Astrocyte of the cerebellum (primary cell): ENCODE results near the gene PDE2A.
A peak's percentile ranks its signal among the peaks of the same experiment; 100 is the strongest.

Source experiments
- DNase-seq: peaks from one replicate; pipeline ENCODE4 v3.0.0-alpha.2; 2011; ENCODE audit warnings: low read depth
- H3K4me3 ChIP-seq: 2 replicates; pipeline ENCODE4 v1.5.1; 2011; ENCODE audit warnings: mild to moderate bottlenecking, low read depth, low read length, moderate library complexity
- in situ Hi-C: cut with HindIII; loops from 2 replicates; pipeline ENCODE4 v1.10.0; 2017; ENCODE audit warnings: low sequenced_read_pairs
- TF ChIP-seq, protein P1 (sequence below): IDR thresholded peaks from 2 replicates; pipeline ENCODE4 v1.5.1; 2012; ENCODE audit warnings: low read length, low read depth, moderate library complexity, mild to moderate bottlenecking; ENCODE audit errors: missing control alignments

The PDE2A gene

DNA sequence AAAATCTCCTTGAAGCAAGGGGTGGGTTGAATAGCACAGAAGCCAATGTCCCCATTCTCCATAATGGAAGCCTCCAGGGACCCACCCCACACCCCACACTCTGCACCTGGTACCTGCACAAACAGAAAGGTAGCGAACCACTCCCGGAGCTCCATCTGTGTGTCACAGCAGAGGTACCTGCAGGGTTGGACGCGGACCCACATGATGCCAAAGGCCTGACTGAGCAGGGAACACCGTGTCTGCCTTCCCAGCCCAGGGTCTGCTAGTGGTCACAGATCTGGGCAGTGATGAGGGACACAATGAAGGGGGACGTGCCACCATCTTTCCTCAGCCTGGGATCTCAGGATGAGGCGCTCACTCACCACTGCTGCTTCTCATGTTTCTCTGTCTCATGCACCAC is 13.1 kb upstream of the PDE2A start:
- H3K4me3 ChIP-seq, result no peak overlapping the region
- in situ Hi-C loops, result no loop called here
- TF ChIP-seq, protein P1, sequence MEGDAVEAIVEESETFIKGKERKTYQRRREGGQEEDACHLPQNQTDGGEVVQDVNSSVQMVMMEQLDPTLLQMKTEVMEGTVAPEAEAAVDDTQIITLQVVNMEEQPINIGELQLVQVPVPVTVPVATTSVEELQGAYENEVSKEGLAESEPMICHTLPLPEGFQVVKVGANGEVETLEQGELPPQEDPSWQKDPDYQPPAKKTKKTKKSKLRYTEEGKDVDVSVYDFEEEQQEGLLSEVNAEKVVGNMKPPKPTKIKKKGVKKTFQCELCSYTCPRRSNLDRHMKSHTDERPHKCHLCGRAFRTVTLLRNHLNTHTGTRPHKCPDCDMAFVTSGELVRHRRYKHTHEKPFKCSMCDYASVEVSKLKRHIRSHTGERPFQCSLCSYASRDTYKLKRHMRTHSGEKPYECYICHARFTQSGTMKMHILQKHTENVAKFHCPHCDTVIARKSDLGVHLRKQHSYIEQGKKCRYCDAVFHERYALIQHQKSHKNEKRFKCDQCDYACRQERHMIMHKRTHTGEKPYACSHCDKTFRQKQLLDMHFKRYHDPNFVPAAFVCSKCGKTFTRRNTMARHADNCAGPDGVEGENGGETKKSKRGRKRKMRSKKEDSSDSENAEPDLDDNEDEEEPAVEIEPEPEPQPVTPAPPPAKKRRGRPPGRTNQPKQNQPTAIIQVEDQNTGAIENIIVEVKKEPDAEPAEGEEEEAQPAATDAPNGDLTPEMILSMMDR, result no peak
- no peak for DNase-seq

DNA sequence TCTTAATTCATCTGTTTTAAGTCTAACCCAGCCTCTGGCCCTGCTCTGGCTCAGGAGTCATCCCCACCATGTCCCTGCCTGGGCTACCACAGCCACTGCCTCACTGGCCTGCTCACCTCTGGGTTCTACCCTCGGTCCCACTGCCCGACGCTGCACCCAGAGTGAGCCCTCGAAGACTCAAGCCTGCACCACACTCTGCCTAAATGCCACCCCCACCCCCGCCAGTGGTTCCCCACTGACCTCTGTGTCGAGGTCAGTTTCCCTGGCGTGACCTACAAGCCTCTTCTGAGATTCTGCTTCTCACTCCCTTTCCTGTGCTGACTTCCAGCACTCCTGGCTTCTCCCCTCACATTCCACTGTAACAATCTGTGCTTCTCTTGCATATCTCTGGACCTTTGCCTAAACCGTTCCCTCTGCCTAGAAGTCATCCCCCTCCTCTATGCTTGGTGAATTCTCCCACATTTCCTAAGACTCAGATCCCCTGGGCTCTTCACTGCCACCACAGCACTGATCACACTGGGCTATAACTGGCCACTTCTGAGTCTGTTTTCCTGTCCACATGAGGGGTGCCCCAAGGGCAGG is 12.5 kb upstream of the PDE2A start:
- no peak for DNase-seq
- TF ChIP-seq, protein P1, result no peak
- in situ Hi-C loops, result no loop called here
- H3K4me3 ChIP-seq, result no peak overlapping the region

DNA sequence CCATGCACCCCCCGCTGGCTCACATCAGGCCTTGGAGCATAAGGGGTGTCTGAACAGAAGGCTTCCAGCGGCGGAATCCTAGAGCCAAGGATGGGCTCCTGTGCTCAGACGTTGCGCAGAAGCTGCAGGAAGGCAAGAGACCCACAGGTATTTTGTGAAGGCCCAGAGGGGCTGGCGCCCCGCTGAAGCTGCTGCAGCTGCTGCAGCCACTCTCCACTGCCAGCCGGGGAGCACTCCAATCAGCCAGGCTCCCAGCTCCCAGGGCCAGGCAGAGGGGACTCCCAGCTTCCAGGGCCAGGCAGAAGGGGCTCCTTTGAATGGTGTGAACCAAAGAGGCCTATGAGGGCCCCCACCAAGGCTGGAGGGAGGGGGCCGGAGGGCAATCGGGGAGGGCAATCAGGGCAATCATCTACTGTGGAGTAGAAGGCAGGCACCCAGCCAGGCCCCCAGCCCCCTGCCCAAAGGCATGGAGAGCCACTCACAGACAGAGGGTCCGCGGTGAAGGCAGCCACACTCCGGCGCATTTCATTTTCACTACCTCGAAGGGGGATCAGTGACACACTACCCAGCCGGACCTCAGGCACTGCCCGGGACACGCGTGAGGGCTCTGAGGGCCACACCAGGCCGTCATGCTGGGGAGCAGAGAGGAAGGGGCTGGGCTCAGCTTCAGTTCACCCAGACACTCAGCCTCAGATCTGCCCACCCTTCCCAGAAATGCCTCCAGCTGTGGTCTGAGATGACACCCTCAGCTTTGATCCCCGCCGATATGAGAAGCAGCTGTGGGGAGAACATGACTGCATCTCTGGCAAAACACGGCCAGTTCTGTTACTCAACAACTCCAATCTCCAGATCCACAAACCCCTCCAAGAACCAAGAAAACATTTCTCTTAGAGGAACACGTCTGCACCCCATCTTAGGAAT is 11.6 kb upstream of the PDE2A start:
- no peak for DNase-seq
- TF ChIP-seq, protein P1, result no peak
- H3K4me3 ChIP-seq, result no peak overlapping the region
- in situ Hi-C loops, result no loop called here

DNA sequence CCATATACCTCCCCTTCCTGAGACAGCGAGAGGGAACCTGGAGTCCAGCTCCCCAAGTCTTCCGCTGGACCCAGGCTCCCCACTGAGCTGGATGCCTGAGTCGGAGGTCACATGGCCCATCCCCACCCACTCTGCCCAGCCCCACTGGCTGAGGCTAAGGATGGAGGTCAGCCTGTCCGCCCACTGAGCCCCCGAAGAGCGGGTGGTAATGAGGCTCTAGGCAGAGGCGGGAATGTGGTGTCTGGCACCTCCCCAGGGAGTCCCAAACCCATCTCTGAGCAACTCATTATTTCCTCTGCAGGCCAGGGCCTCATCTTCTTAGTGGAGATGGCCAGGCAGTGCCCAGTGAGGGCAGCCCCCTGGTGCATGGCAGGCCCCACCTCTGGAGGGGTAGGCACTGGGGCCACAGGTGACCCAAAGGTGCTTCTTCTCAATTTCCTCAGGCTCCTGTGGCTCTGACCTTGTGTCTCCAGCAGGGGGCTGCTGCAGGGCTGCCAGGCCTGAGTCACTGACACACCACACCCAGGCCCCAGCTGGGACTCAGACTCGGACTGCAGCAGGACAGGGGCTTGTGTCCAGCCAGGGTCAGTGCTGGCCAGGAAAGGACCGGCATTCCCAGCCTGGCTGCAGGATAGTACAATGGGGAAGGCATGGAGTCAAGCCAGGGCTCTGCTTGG is 10.2 kb upstream of the PDE2A start:
- no peak for DNase-seq
- TF ChIP-seq, protein P1, result peak; percentile 69
- no peak overlapping the region for H3K4me3 ChIP-seq
- in situ Hi-C loops, result no loop called here

DNA sequence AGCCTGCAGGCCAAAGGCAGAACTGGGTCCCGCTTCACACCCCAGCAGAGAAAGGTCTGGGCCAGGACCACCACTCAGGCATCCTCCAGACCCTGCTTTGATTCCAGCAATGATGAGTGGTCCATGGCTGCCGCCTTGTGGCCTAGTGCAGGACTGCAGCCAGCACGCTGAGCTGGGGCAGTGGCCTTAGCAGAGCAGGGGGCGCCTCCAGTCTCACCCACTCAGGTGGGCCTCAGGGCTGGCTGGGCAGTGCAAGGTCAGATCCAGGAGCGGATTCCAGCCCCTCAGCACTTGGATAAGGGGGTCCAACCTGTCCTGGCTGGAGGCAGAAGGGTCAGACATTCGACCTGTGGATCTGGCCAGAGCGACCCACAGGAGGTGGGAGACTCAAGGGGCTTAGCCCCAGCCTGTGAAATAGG is 9.6 kb upstream of the PDE2A start:
- H3K4me3 ChIP-seq, result no peak overlapping the region
- TF ChIP-seq, protein P1, result peak; percentile 93
- no peak for DNase-seq
- in situ Hi-C loops, result no loop called here

DNA sequence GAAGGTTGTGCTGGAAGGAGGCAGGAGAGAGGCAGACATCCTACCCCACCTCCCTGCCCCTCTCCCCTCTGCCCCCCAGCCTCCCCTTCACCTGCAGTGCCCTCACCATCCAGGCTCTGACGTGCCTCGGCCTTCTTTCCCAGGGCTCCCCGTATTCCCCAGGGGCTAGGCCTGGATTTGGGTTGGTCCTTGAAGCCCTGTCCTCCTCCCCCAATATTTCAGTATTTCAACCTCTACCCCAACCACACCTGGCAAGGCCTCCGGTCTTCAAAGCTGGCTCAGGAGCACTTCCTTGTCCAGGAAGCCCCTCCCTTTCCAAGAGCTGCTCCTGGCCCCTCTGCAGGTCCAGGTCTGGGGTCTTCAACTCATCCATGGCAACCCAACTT is 8.6 kb upstream of the PDE2A start:
- H3K4me3 ChIP-seq, result no peak overlapping the region
- no peak for DNase-seq
- in situ Hi-C loops, result no loop called here
- TF ChIP-seq, protein P1, result no peak
